Fibroblast of pulmonary artery (primary cell): ENCODE results near the gene EFCAB13.

Source experiments
- DNase-seq: peaks from one replicate; pipeline ENCODE4 v3.0.0-alpha.2; 2010; ENCODE audit warnings: low read depth
- H3K4me3 ChIP-seq: replicated peaks from 2 replicates; pipeline ENCODE4 v1.5.1; 2011; ENCODE audit warnings: low read depth, mild to moderate bottlenecking, control low read depth, low read length, moderate library complexity
- CTCF ChIP-seq: IDR thresholded peaks from 2 replicates; pipeline ENCODE4 v1.5.1; 2011; ENCODE audit warnings: mild to moderate bottlenecking, control low read depth, low read length, inconsistent platforms; ENCODE audit errors: missing control alignments

EFCAB13 gene

GRCh38 chr17:47278561-47278960 is 45.2 kb upstream of the EFCAB13 start:
- TF ChIP-seq CTCF = no peak
- no peak for DNase-seq
- H3K4me3 ChIP-seq = no peak overlapping the region

- no peak overlapping the region for H3K4me3 ChIP-seq
- TF ChIP-seq CTCF = no peak
- DNase-seq = peak; percentile 98
Measured at GRCh38 chr17:47279062-47279801, 44.5 kb upstream of the EFCAB13 start.

GRCh38 chr17:47280072-47280811 is 43.5 kb upstream of the EFCAB13 start:
- no peak for TF ChIP-seq CTCF
- H3K4me3 ChIP-seq = no peak overlapping the region
- DNase-seq = peak; percentile 35

GRCh38 chr17:47281216-47281615 is 42.5 kb upstream of the EFCAB13 start:
- H3K4me3 ChIP-seq = no peak overlapping the region
- TF ChIP-seq CTCF = no peak
- no peak for DNase-seq

GRCh38 chr17:47285003-47285402 is 38.8 kb upstream of the EFCAB13 start:
- no peak overlapping the region for H3K4me3 ChIP-seq
- TF ChIP-seq CTCF = no peak
- DNase-seq = no peak

- no peak overlapping the region for H3K4me3 ChIP-seq
- no peak for DNase-seq
- TF ChIP-seq CTCF = no peak
Measured at GRCh38 chr17:47286198-47286914, 37.4 kb upstream of the EFCAB13 start.
